Activated CD8-positive, alpha-beta memory T cell treated with anti-CD3 and anti-CD28 coated beads for 4 hours (primary cell): ENCODE results near the gene GALNT11.

Source experiments
- DNase-seq, 2 donors: peaks; one replicate each; pipeline ENCODE4 v3.0.0-alpha.2; 2020; ENCODE audit warnings: low read depth in 2 of 2

The GALNT11 gene

DNA sequence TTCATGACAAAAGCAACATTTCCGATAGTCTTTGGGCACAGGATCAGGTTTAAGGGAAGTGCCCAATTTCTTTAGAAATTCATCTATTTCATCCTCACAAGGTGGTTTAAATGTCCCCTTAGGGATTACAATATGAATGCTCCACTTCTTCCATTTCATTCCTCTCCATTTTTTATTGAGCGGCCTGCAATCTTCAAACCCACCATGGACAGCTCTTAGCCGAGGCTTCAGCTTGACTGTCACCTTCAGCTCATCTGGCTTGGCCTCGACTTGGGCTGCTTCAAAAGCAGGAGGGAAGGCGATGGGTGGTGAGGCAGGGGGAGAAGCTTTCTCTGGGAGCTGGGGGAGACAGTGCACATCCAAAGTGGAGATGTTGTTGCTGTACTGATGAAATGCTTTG is 123.2 kb downstream of the GALNT11 start:
- no peak for DNase-seq

DNA sequence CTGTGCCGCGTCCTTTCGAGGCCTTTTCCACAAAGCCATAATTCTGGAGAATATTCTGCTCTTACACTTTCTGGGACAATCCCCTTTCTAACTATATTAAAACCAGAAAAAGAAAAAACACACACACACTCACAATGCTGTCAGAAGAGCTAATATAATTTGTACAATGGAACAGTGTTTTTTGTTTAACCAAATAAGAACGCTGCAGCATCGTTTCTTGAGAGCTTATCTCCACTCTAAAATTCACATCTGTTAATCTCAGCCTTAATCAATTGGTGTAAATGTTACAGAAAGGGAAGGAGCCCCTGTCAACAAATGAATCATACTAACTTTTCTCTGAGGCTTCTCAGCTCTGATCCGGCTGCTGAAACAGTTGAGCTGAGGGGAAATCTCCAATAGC is 123.9 kb downstream of the GALNT11 start:
- DNase-seq, result no peak

DNA sequence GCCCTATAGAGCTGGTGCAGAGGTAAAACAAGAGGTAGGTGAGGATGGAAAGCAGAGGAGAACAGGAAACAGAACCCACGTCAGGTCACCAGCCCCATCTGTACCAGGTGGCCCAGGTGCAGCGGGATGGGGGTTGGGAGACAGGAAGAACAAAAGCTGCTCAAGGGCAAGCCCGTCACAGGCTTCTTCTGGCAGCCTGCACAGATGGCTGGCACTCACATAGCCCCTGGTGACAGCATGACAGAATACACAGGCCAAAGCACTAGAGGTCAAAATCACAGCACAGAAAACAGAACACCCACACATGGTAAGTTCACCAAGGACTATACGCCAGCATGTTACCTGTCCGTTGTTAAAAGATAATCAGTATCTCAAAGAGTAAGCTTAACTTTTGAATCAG is 126.8 kb downstream of the GALNT11 start:
- DNase-seq, result no peak

DNA sequence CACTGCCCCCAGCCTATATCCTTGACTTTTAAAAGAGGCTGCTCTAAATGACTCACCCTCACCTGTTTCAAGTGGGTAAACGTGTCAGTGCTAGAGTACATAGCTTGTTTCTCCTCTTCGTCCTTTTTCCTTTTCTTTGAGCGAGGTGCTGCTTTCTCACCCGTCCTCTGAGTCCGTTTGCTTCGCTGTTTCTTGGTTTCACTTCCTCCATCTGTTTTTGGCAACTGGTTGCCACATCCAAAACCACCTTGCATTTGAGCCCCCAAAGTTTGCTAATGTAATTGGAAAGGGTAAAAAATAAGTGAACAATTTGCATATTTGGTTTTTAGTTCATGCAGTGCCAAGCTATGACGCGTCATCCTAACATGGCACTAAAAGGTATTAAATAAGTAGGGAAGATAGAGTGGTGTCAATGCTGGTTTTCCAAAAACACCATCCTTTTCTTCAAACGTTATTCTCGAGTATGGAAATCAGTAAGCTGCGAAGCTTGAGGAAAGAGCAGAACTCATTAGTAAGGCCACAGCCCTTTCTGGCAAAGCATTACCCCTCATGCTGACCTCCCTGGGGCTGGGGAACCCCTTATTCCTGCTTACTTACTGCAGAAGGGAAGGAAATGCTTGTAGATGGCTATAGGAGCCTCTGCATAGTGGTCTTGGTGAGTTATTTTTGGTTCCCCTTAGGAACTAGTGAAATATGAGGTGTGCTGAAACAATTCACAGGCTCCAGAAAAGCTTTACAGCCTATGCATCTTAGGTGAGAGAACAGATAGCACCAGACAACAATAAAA is 133.5 kb downstream of the GALNT11 start:
- no peak for DNase-seq

DNA sequence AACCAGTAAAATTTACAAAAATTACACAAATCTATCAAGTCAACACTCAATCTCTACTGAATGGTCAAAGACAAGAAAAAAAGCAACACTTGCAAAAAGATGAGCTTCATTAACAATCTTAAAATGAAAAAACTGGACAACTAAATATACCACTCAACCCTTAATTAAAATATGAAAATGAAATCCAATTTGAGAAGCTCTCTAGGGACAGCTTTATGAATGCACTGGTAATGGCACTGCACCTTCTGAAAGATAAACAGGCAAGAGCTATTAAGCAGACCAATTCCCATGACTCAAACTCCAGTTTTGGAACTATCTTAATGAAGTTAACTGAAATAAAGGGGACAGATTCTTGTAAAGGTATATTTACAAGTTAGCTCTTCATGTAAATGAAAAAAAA is 135.7 kb downstream of the GALNT11 start:
- no peak for DNase-seq

GRCh38 chr7:152162287-152162686 is 136.8 kb downstream of the GALNT11 start:
- DNase-seq, result no peak
